GM18951 (cell line): ENCODE data around the gene APRT.

Source experiments
- POLR2A ChIP-seq: IDR thresholded peaks from 4 replicates; pipeline ENCODE4 v1.6.1; 2011; ENCODE audit warnings: mild to moderate bottlenecking; ENCODE audit not compliant: insufficient read length, insufficient read depth; ENCODE audit errors: extremely low read depth
- in situ Hi-C: fragments of 300-500 bp; cut with MboI; formaldehyde crosslinking; loops from one replicate; pipeline ENCODE4 v1.12.0; 2022; ENCODE audit warnings: low sequenced_read_pairs, mixed read lengths, inconsistent platforms; ENCODE audit not compliant: unreplicated experiment

The APRT gene

GRCh38 chr16:88839026-88839529, 27.4 kb upstream of the APRT start:
- TF ChIP-seq POLR2A, result no peak
- in situ Hi-C loops, result no loop called here

- in situ Hi-C loops, result no loop called here
These were observed 26.8 kb upstream of the APRT start for GRCh38 chr16:88838566-88838965.

GRCh38 chr16:88837806-88838205, 26.1 kb upstream of the APRT start:
- in situ Hi-C loops, result no loop called here
- no peak for TF ChIP-seq POLR2A

More at GRCh38 chr16:88838566-88838965, 26.8 kb upstream of the APRT start:
- no peak for TF ChIP-seq POLR2A

- TF ChIP-seq POLR2A, result no peak
- in situ Hi-C loops, result no loop called here
These were observed 25.1 kb upstream of the APRT start for GRCh38 chr16:88836791-88837190.

GRCh38 chr16:88835818-88836217, 24.1 kb upstream of the APRT start:
- in situ Hi-C loops, result no loop called here
- TF ChIP-seq POLR2A, result no peak

- no peak for TF ChIP-seq POLR2A
- in situ Hi-C loops, result no loop called here
These were observed 23.7 kb upstream of the APRT start for GRCh38 chr16:88835383-88835782.

GRCh38 chr16:88834670-88835069, 22.9 kb upstream of the APRT start:
- TF ChIP-seq POLR2A, result no peak
- in situ Hi-C loops, result no loop called here

- TF ChIP-seq POLR2A, result no peak
- in situ Hi-C loops, result no loop called here
These were observed 21.4 kb upstream of the APRT start for GRCh38 chr16:88833086-88833485.

GRCh38 chr16:88831838-88832237, 20.1 kb upstream of the APRT start:
- in situ Hi-C loops, result no loop called here
- no peak for TF ChIP-seq POLR2A

GRCh38 chr16:88830783-88831182, 19.1 kb upstream of the APRT start:
- in situ Hi-C loops, result no loop called here
- TF ChIP-seq POLR2A, result no peak

- in situ Hi-C loops, result no loop called here
- no peak for TF ChIP-seq POLR2A
These were observed 18.5 kb upstream of the APRT start for GRCh38 chr16:88830258-88830657.

- no peak for TF ChIP-seq POLR2A
- in situ Hi-C loops, result no loop called here
These were observed 17.0 kb upstream of the APRT start for GRCh38 chr16:88828711-88829110.

GRCh38 chr16:88827727-88828126, 16.0 kb upstream of the APRT start:
- in situ Hi-C loops, result no loop called here
- no peak for TF ChIP-seq POLR2A

- in situ Hi-C loops, result no loop called here
- TF ChIP-seq POLR2A, result no peak
These were observed 14.5 kb upstream of the APRT start for GRCh38 chr16:88826070-88826840.

GRCh38 chr16:88825146-88825545, 13.4 kb upstream of the APRT start:
- TF ChIP-seq POLR2A, result no peak
- in situ Hi-C loops, result no loop called here
